Measurements from ENCODE around the gene SMURF1. TPM values are rescaled to one million over a fixed set of nuclear protein-coding genes. Genes with fewer than 3 reads are reported as not detected.

The SMURF1 gene
- 10 to 100 TPM; 11.1 to 24.6 (median 17.2) TPM for total RNA-seq

- WGBS, 10 experiments: 0 to 13% (median 7%) methylated on average over 3 to 9 of the region's 94 CpGs; no CpG with 5 or more reads in 5 of the 10 experiments
- in situ Hi-C loops (cut with MboI; ENCODE audit: low pct_unique_long_range_greater_than_20kb in 2 of 9, low sequenced_read_pairs in 9 of 9, unreplicated experiment in 9 of 9): loop anchor here in 1 of 9 experiments (10.0 kb wide), 1 partner anchor 99 kb away; no protein-coding TSS in a partner anchor
Measured at GRCh38 chr7:99143853-99144672, at the start of gene SMURF1. Gene SMURF1 (minus strand): TSS chr7:99144108. CDS start chr7:99143780, 328 bp downstream.

GRCh38 chr7:99191869-99192596, 48.1 kb upstream of the SMURF1 start:
- no peaks in the 10 kb centered on the region for H3K4me1 ChIP-seq (replicated peaks in 1 of 2)
- ATAC-seq (replicated peaks in 6 of 8): no peak
- H3K27ac ChIP-seq: no peak overlapping the region
- WGBS, 10 experiments: 60 to 100% (median 83%) methylated on average over 1 to 4 of the region's 5 CpGs; no CpG with 5 or more reads in 1 of the 10 experiments
- no peak overlapping the region for H3K4me3 ChIP-seq
- in situ Hi-C loops (cut with MboI; ENCODE audit: low pct_unique_long_range_greater_than_20kb in 2 of 9, low sequenced_read_pairs in 9 of 9, unreplicated experiment in 9 of 9): no loop called here

More at GRCh38 chr7:99143853-99144672, at the start of gene SMURF1:
- peak within 1 kb of the TSS; percentile 68 to 99 (median 94) for H3K4me3 ChIP-seq
- peak within 1 kb of the TSS; percentile 93 to 96 for H3K27ac ChIP-seq
- ATAC-seq (replicated peaks in 6 of 8): peak; percentile 42 to 69 (median 62)
- H3K4me1 ChIP-seq (replicated peaks in 1 of 2): peaks cover 8 to 10% of the 10 kb centered on the region in 2 donors

- in situ Hi-C loops (cut with MboI; ENCODE audit: low pct_unique_long_range_greater_than_20kb in 2 of 9, low sequenced_read_pairs in 9 of 9, unreplicated experiment in 9 of 9): no loop called here
- Histone ChIP-seq H3K4me1 (replicated peaks in 1 of 2) (no peaks in the 10 kb centered on the region), H3K4me3 (no peak overlapping the region), H3K27ac (no peak overlapping the region)
- no peak for ATAC-seq (replicated peaks in 6 of 8)
- WGBS, 10 experiments: 55 to 100% (median 80%) methylated on average over 1 to 6 of the region's 7 CpGs; no CpG with 5 or more reads in 1 of the 10 experiments
Measured at GRCh38 chr7:99190359-99191009, 46.6 kb upstream of the SMURF1 start.

- in situ Hi-C loops (cut with MboI; ENCODE audit: low pct_unique_long_range_greater_than_20kb in 2 of 9, low sequenced_read_pairs in 9 of 9, unreplicated experiment in 9 of 9): no loop called here
- Histone ChIP-seq H3K4me1 (replicated peaks in 1 of 2) (no peaks in the 10 kb centered on the region), H3K27ac (no peak overlapping the region), H3K4me3 (no peak overlapping the region)
- WGBS, 10 experiments: 60 to 100% (median 80%) methylated on average over 1 of the region's 1 CpG; no CpG with 5 or more reads in 7 of the 10 experiments
- ATAC-seq (replicated peaks in 6 of 8): no peak
Measured at GRCh38 chr7:99189222-99189621, 45.3 kb upstream of the SMURF1 start.

- WGBS, 10 experiments: 80 to 100% (median 90%) methylated on average over 2 to 13 of the region's 15 CpGs; no CpG with 5 or more reads in 2 of the 10 experiments
- no peaks in the 10 kb centered on the region for H3K4me1 ChIP-seq (replicated peaks in 1 of 2)
- no peak for ATAC-seq (replicated peaks in 6 of 8)
- H3K27ac ChIP-seq: no peak overlapping the region
- H3K4me3 ChIP-seq: no peak overlapping the region
- in situ Hi-C loops (cut with MboI; ENCODE audit: low pct_unique_long_range_greater_than_20kb in 2 of 9, low sequenced_read_pairs in 9 of 9, unreplicated experiment in 9 of 9): no loop called here
Measured at GRCh38 chr7:99188221-99188620, 44.3 kb upstream of the SMURF1 start.

GRCh38 chr7:99184532-99185218, 40.8 kb upstream of the SMURF1 start:
- Histone ChIP-seq H3K4me1 (replicated peaks in 1 of 2) (no peaks in the 10 kb centered on the region), H3K27ac (no peak overlapping the region), H3K4me3 (no peak overlapping the region)
- 53 to 81% (median 75%) methylated on average over 1 to 12 of the region's 15 CpGs; no CpG with 5 or more reads in 2 of the 10 experiments for WGBS, 10 experiments
- in situ Hi-C loops (cut with MboI; ENCODE audit: low pct_unique_long_range_greater_than_20kb in 2 of 9, low sequenced_read_pairs in 9 of 9, unreplicated experiment in 9 of 9): no loop called here
- ATAC-seq (replicated peaks in 6 of 8): no peak

- Histone ChIP-seq H3K4me1 (replicated peaks in 1 of 2) (no peaks in the 10 kb centered on the region), H3K27ac (no peak overlapping the region), H3K4me3 (no peak overlapping the region)
- in situ Hi-C loops (cut with MboI; ENCODE audit: low pct_unique_long_range_greater_than_20kb in 2 of 9, low sequenced_read_pairs in 9 of 9, unreplicated experiment in 9 of 9): no loop called here
- no peak for ATAC-seq (replicated peaks in 6 of 8)
- WGBS, 10 experiments: 44 to 94% (median 82%) methylated on average over 1 to 8 of the region's 12 CpGs; no CpG with 5 or more reads in 2 of the 10 experiments
Measured at GRCh38 chr7:99180067-99180650, 36.3 kb upstream of the SMURF1 start.

GRCh38 chr7:99177165-99177564, 33.3 kb upstream of the SMURF1 start:
- in situ Hi-C loops (cut with MboI; ENCODE audit: low pct_unique_long_range_greater_than_20kb in 2 of 9, low sequenced_read_pairs in 9 of 9, unreplicated experiment in 9 of 9): no loop called here
- Histone ChIP-seq H3K27ac (no peak overlapping the region), H3K4me1 (replicated peaks in 1 of 2) (no peaks in the 10 kb centered on the region), H3K4me3 (no peak overlapping the region)
- 50 to 100% (median 71%) methylated on average over 1 to 9 of the region's 10 CpGs; no CpG with 5 or more reads in 3 of the 10 experiments for WGBS, 10 experiments
- ATAC-seq (replicated peaks in 6 of 8): peak in 1 of 8 experiments; percentile 49

- 73 to 100% (median 98%) methylated on average over 1 to 5 of the region's 6 CpGs; no CpG with 5 or more reads in 4 of the 10 experiments for WGBS, 10 experiments
- in situ Hi-C loops (cut with MboI; ENCODE audit: low pct_unique_long_range_greater_than_20kb in 2 of 9, low sequenced_read_pairs in 9 of 9, unreplicated experiment in 9 of 9): no loop called here
Measured at GRCh38 chr7:99173787-99174186, 29.9 kb upstream of the SMURF1 start.

GRCh38 chr7:99171731-99172130, 27.8 kb upstream of the SMURF1 start:
- 11 to 72% (median 46%) methylated on average over 2 to 3 of the region's 4 CpGs; no CpG with 5 or more reads in 6 of the 10 experiments for WGBS, 10 experiments
- Histone ChIP-seq H3K27ac (no peak overlapping the region), H3K4me1 (replicated peaks in 1 of 2) (no peaks in the 10 kb centered on the region), H3K4me3 (no peak overlapping the region)
- no peak for ATAC-seq (replicated peaks in 6 of 8)
- in situ Hi-C loops (cut with MboI; ENCODE audit: low pct_unique_long_range_greater_than_20kb in 2 of 9, low sequenced_read_pairs in 9 of 9, unreplicated experiment in 9 of 9): no loop called here

More at GRCh38 chr7:99173787-99174186, 29.9 kb upstream of the SMURF1 start:
- no peak overlapping the region for H3K4me3 ChIP-seq
- ATAC-seq (replicated peaks in 6 of 8): no peak
- no peaks in the 10 kb centered on the region for H3K4me1 ChIP-seq (replicated peaks in 1 of 2)
- H3K27ac ChIP-seq: no peak overlapping the region

GRCh38 chr7:99170730-99171074, 26.8 kb upstream of the SMURF1 start:
- in situ Hi-C loops (cut with MboI; ENCODE audit: low pct_unique_long_range_greater_than_20kb in 2 of 9, low sequenced_read_pairs in 9 of 9, unreplicated experiment in 9 of 9): no loop called here
- 40 to 100% (median 80%) methylated on average over 1 to 3 of the region's 3 CpGs; no CpG with 5 or more reads in 3 of the 10 experiments for WGBS, 10 experiments
- ATAC-seq (replicated peaks in 6 of 8): no peak
- H3K4me3 ChIP-seq: no peak overlapping the region
- H3K4me1 ChIP-seq (replicated peaks in 1 of 2): no peaks in the 10 kb centered on the region
- H3K27ac ChIP-seq: no peak overlapping the region

- H3K4me3 ChIP-seq: no peak overlapping the region
- in situ Hi-C loops (cut with MboI; ENCODE audit: low pct_unique_long_range_greater_than_20kb in 2 of 9, low sequenced_read_pairs in 9 of 9, unreplicated experiment in 9 of 9): no loop called here
- H3K4me1 ChIP-seq (replicated peaks in 1 of 2): no peaks in the 10 kb centered on the region
- WGBS, 10 experiments: 40 to 100% (median 69%) methylated on average over 1 to 6 of the region's 6 CpGs
- ATAC-seq (replicated peaks in 6 of 8): no peak
- H3K27ac ChIP-seq: no peak overlapping the region
Measured at GRCh38 chr7:99170065-99170729, 26.3 kb upstream of the SMURF1 start.

Data from motor neuron (in vitro differentiated cells).